PFSK-1 (cell line): ENCODE results near the gene SPATA31D4.

Experiments used
- FOXP2 ChIP-seq: optimal IDR thresholded peaks from 2 replicates; pipeline ENCODE3; 2011; ENCODE audit warnings: borderline replicate concordance, control low read depth, inconsistent platforms; ENCODE audit not compliant: insufficient read depth; ENCODE audit errors: extremely low read length, extremely low read depth
- POLR2AphosphoS5 ChIP-seq: IDR thresholded peaks from 2 replicates; pipeline ENCODE4 v1.6.1; 2012; ENCODE audit warnings: low read depth, mild to moderate bottlenecking, control low read depth, low read length, moderate library complexity
- REST ChIP-seq, 2 experiments: IDR thresholded peaks; 2 replicates each; pipeline versions ENCODE4 v1.6.1 to v1.8.0; 2011 to 2012; ENCODE audit warnings: low read depth in 2 of 2, low read length in 2 of 2, control low read depth in 1 of 2, inconsistent platforms in 1 of 2, mild to moderate bottlenecking in 1 of 2, moderate library complexity in 1 of 2; ENCODE audit not compliant: insufficient read depth in 1 of 2
- SIN3A ChIP-seq: IDR thresholded peaks from 2 replicates; pipeline ENCODE4 v1.6.1; 2012; ENCODE audit warnings: mild to moderate bottlenecking, low read length, moderate library complexity, borderline replicate concordance; ENCODE audit not compliant: insufficient read depth
- TAF1 ChIP-seq: IDR thresholded peaks from 2 replicates; pipeline ENCODE4 v1.6.1; 2012; ENCODE audit warnings: low read length, control low read depth, borderline replicate concordance; ENCODE audit not compliant: insufficient read depth

SPATA31D4 gene

DNA sequence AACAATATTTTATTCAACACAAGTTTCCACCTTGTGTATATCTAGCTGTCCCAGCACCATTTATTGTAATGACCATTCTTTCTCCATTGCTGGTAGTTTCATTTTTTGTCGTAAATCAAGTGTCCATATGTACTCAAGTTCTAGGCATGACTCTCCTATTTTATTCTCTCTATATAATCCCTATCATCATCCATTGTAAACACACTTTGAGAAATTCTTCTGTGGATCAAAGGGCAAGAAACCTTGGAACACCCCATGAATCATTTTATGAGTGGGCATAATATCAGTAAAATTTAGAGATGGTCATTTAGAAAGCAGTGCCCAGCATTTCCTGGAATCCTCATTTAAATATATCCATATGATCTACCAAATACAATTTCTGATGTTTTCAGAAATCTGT is 35.8 kb upstream of the SPATA31D4 start:
- TF ChIP-seq POLR2AphosphoS5 = no peak
- TF ChIP-seq SIN3A = no peak
- no peak for TF ChIP-seq TAF1
- no peak for TF ChIP-seq REST (IDR thresholded peaks at IDR 0.05; ENCODE audit: insufficient read depth in 1 of 2, low read depth in 2 of 2, low read length in 2 of 2)
- no peak for TF ChIP-seq FOXP2

- TF ChIP-seq POLR2AphosphoS5 = no peak
- no peak for TF ChIP-seq TAF1
- no peak for TF ChIP-seq FOXP2
- TF ChIP-seq SIN3A = no peak
- TF ChIP-seq REST (IDR thresholded peaks at IDR 0.05; ENCODE audit: insufficient read depth in 1 of 2, low read depth in 2 of 2, low read length in 2 of 2) = no peak
These were observed 34.3 kb upstream of the SPATA31D4 start for GRCh38 chr9:81893929-81894328.

DNA sequence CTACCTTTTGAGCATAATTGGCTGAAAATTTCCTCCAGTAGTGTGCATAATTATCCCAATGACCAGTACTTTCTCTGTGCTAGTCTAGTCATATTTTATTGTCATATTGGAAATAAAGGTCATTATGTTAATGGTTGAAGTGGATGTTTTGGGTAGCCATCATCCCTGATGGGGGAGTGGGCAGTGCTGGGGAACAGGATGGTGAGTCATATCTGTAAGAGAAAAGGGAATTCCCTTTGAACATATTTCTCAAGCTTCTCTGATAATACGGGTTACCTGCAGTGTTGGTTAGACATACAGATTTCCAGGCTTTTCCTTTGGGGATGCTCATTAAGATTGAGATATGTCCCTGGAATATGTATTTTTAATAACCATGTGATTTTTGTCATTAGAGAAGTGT is 33.3 kb upstream of the SPATA31D4 start:
- TF ChIP-seq TAF1 (no peak), REST (IDR thresholded peaks at IDR 0.05; ENCODE audit: insufficient read depth in 1 of 2, low read depth in 2 of 2, low read length in 2 of 2) (no peak), POLR2AphosphoS5 (no peak), SIN3A (no peak), FOXP2 (no peak)

- TF ChIP-seq SIN3A (no peak), TAF1 (no peak), REST (IDR thresholded peaks at IDR 0.05; ENCODE audit: insufficient read depth in 1 of 2, low read depth in 2 of 2, low read length in 2 of 2) (no peak), POLR2AphosphoS5 (no peak), FOXP2 (no peak)
These were observed 32.2 kb upstream of the SPATA31D4 start for GRCh38 chr9:81896070-81896469.

- TF ChIP-seq POLR2AphosphoS5 (no peak), REST (IDR thresholded peaks at IDR 0.05; ENCODE audit: insufficient read depth in 1 of 2, low read depth in 2 of 2, low read length in 2 of 2) (no peak), FOXP2 (no peak)
These were observed 29.4 kb upstream of the SPATA31D4 start for GRCh38 chr9:81898851-81899250.
